H1 (cell line): ENCODE results near the gene ABCA6. TPM values are rescaled to one million over a fixed set of nuclear protein-coding genes. Genes with fewer than 3 reads are reported as not detected.

Experiments
- CTCF ChIA-PET: fragments of 300-600 bp; sonication (Branson Sonifier 250); formaldehyde crosslinking; loops from one replicate; lab custom pipeline; 2021; ENCODE audit not compliant: partially characterized antibody; lab: Charles Lee
- POLR2A ChIA-PET: fragments of 300-600 bp; sonication (Branson Sonifier 250); formaldehyde crosslinking; loops from one replicate; lab custom pipeline; 2021; ENCODE audit warnings: inconsistent platforms; ENCODE audit not compliant: partially characterized antibody; lab: Charles Lee
- DNase-seq, 2 experiments: peaks; one replicate each; pipeline versions ENCODE4 v3.0.0 to v3.0.0-alpha.2; 2010 to 2022; ENCODE audit warnings: low spot score in 2 of 2, low read depth in 1 of 2, mixed read lengths in 1 of 2
- FAIRE-seq: peaks from 2 replicates; lab custom pipeline; 2011; peaks lifted over from hg19 to GRCh38; lab: Jason Lieb, UNC
- H2AFZ ChIP-seq: 2 replicates; pipeline ENCODE4 v1.8.1; 2012; ENCODE audit warnings: low read length, inconsistent platforms
- H2AK5ac ChIP-seq: 2 replicates; pipeline ENCODE4 v1.6.1; 2013; ENCODE audit warnings: low read depth, low read length
- H2BK120ac ChIP-seq: replicated peaks from 2 replicates; pipeline ENCODE3; 2013; ENCODE audit warnings: low read depth, low read length, inconsistent platforms
- H2BK12ac ChIP-seq: 2 replicates; pipeline ENCODE4 v1.6.1; 2013; ENCODE audit warnings: low read depth, low read length
- H2BK15ac ChIP-seq: 2 replicates; pipeline ENCODE4 v1.6.1; 2013; ENCODE audit warnings: low read length
- H2BK20ac ChIP-seq: 2 replicates; pipeline ENCODE4 v1.6.1; 2013; ENCODE audit warnings: low read length
- H2BK5ac ChIP-seq: 2 replicates; pipeline ENCODE4 v1.6.1; 2013; ENCODE audit warnings: low read depth, low read length
- H3K14ac ChIP-seq: 2 replicates; pipeline ENCODE4 v1.6.1; 2013; ENCODE audit warnings: inconsistent platforms; ENCODE audit not compliant: insufficient read length
- H3K18ac ChIP-seq: 2 replicates; pipeline ENCODE4 v1.6.1; 2013; ENCODE audit warnings: low read length; ENCODE audit errors: extremely low read depth
- H3K23ac ChIP-seq: 2 replicates; pipeline ENCODE4 v1.6.1; 2013; ENCODE audit warnings: inconsistent platforms; ENCODE audit not compliant: insufficient read length
- H3K23me2 ChIP-seq: 2 replicates; pipeline ENCODE4 v1.6.1; 2013; ENCODE audit warnings: low read depth, low read length
- H3K27ac ChIP-seq: 2 replicates; pipeline ENCODE4 v1.6.1; 2011; ENCODE audit warnings: low read depth, low read length, inconsistent platforms
- H3K27me3 ChIP-seq, 4 experiments: replicated peaks in 1 of 4; 1 replicate in 1 of 4; 2 replicates in 3 of 4; pipeline versions ENCODE4 v1.6.1 to v1.8.1; 2011 to 2013; ENCODE audit warnings: low read length in 3 of 4, mild to moderate bottlenecking in 3 of 4, inconsistent platforms in 2 of 4, mixed read lengths in 2 of 4, moderate library complexity in 1 of 4; ENCODE audit not compliant: control insufficient read depth in 3 of 4, insufficient read depth in 3 of 4; ENCODE audit errors: extremely low read depth in 1 of 4
- H3K36me3 ChIP-seq, 4 experiments: 2 replicates each; pipeline versions ENCODE4 v1.6.1 to v1.8.1; 2011 to 2013; ENCODE audit warnings: mild to moderate bottlenecking in 4 of 4, low read length in 3 of 4, moderate library complexity in 2 of 4, control low read depth in 1 of 4, inconsistent platforms in 1 of 4; ENCODE audit not compliant: insufficient read depth in 4 of 4, control insufficient read depth in 2 of 4
- H3K4ac ChIP-seq: replicated peaks from 2 replicates; pipeline ENCODE3; 2013; ENCODE audit warnings: low read length, low read depth, mixed read lengths, inconsistent platforms; ENCODE audit not compliant: insufficient read length
- H3K4me1 ChIP-seq, 4 experiments: replicated peaks in 1 of 4; 1 replicate in 1 of 4; 2 replicates in 3 of 4; pipeline versions ENCODE4 v1.6.1 to v1.8.1; 2011 to 2013; ENCODE audit warnings: low read length in 3 of 4, inconsistent platforms in 2 of 4, mixed read lengths in 1 of 4; ENCODE audit not compliant: insufficient read depth in 4 of 4, control insufficient read depth in 3 of 4
- H3K4me2 ChIP-seq, 2 experiments: 2 replicates each; pipeline versions ENCODE4 v1.6.1 to v1.8.1; 2011 to 2013; ENCODE audit warnings: low read depth in 2 of 2, low read length in 2 of 2, control low read depth in 1 of 2, inconsistent platforms in 1 of 2, mild to moderate bottlenecking in 1 of 2; ENCODE audit not compliant: insufficient read depth in 1 of 2
- H3K4me3 ChIP-seq, 4 experiments: fragments of 200-600, 300-600 bp in 1 of 4; sonication (generic), shearing (Covaris generic), sonication (Bioruptor Twin) in 1 of 4; 2 replicates each; pipeline versions ENCODE4 v1.5.1 to v1.8.1; 2011 to 2016; ENCODE audit warnings: low read length in 4 of 4, low read depth in 3 of 4, control low read depth in 2 of 4, inconsistent platforms in 2 of 4, mild to moderate bottlenecking in 2 of 4, mixed read lengths in 1 of 4, moderate library complexity in 1 of 4; ENCODE audit not compliant: insufficient read depth in 2 of 4; ENCODE audit errors: extremely low read depth in 1 of 4
- H3K56ac ChIP-seq: replicated peaks from 2 replicates; pipeline ENCODE3; 2013; ENCODE audit warnings: low read depth, mild to moderate bottlenecking, mixed read lengths, low read length, inconsistent platforms; ENCODE audit not compliant: insufficient read length
- H3K79me1 ChIP-seq: 2 replicates; pipeline ENCODE4 v1.6.1; 2013; ENCODE audit warnings: low read depth, low read length, control low read depth
- H3K79me2 ChIP-seq, 2 experiments: 2 replicates each; pipeline versions ENCODE4 v1.6.1 to v1.8.1; 2012 to 2013; ENCODE audit warnings: low read length in 2 of 2, mild to moderate bottlenecking in 2 of 2, inconsistent platforms in 1 of 2; ENCODE audit not compliant: insufficient read depth in 2 of 2, control insufficient read depth in 1 of 2
- H3K9ac ChIP-seq, 4 experiments: replicated peaks in 1 of 4; 1 replicate in 1 of 4; 2 replicates in 3 of 4; pipeline versions ENCODE4 v1.6.1 to v1.8.1; 2011 to 2013; ENCODE audit warnings: low read depth in 3 of 4, low read length in 3 of 4, control low read depth in 2 of 4, mild to moderate bottlenecking in 2 of 4, moderate library complexity in 2 of 4, inconsistent platforms in 1 of 4; ENCODE audit errors: extremely low read depth in 1 of 4
- H3K9me3 ChIP-seq, 2 experiments: 2 replicates each; pipeline versions ENCODE4 v1.6.1 to v1.8.1; 2012 to 2013; ENCODE audit warnings: mild to moderate bottlenecking in 2 of 2, moderate library complexity in 2 of 2, control low read depth in 1 of 2, inconsistent platforms in 1 of 2, low read depth in 1 of 2, low read length in 1 of 2, mixed read lengths in 1 of 2; ENCODE audit not compliant: insufficient read depth in 2 of 2
- H4K20me1 ChIP-seq, 2 experiments: replicated peaks in 1 of 2; 2 replicates each; pipeline versions ENCODE3 to v1.8.1; 2011 to 2013; ENCODE audit warnings: inconsistent platforms in 2 of 2, low read length in 2 of 2, mild to moderate bottlenecking in 1 of 2; ENCODE audit not compliant: insufficient read depth in 2 of 2, control insufficient read depth in 1 of 2
- H4K5ac ChIP-seq: 2 replicates; pipeline ENCODE4 v1.6.1; 2013; ENCODE audit warnings: low read length, low read depth, mixed read lengths, inconsistent platforms; ENCODE audit not compliant: insufficient read length
- H4K8ac ChIP-seq: 2 replicates; pipeline ENCODE4 v1.8.0; 2013; ENCODE audit warnings: mild to moderate bottlenecking, moderate library complexity, low read length, inconsistent platforms; ENCODE audit not compliant: insufficient read depth; ENCODE audit errors: extremely low read depth
- H4K91ac ChIP-seq: replicated peaks from 2 replicates; pipeline ENCODE3; 2013; ENCODE audit warnings: low read length, mixed read lengths, inconsistent platforms; ENCODE audit not compliant: insufficient read length
- BRCA1 ChIP-seq: IDR thresholded peaks from 2 replicates; pipeline ENCODE4 v1.6.1; 2012; ENCODE audit warnings: low read depth, low read length, improper control_type of control experiment
- JUND ChIP-seq: IDR thresholded peaks from 2 replicates; pipeline ENCODE4 v1.6.1; 2011; ENCODE audit warnings: mild to moderate bottlenecking, improper control_type of control experiment, low read length
- MAFK ChIP-seq: IDR thresholded peaks from 2 replicates; pipeline ENCODE4 v1.6.1; 2012; ENCODE audit warnings: low read depth, mild to moderate bottlenecking, improper control_type of control experiment, low read length
- POLR2AphosphoS5 ChIP-seq: IDR thresholded peaks from 2 replicates; pipeline ENCODE4 v1.6.1; 2011; ENCODE audit warnings: low read depth, low read length
- RFX5 ChIP-seq: IDR thresholded peaks from 2 replicates; pipeline ENCODE4 v1.6.1; 2011; ENCODE audit warnings: low read depth, low read length, improper control_type of control experiment, borderline replicate concordance
- SAP30 ChIP-seq: fragments of 300-600 bp; sonication (generic); IDR thresholded peaks from 2 replicates; pipeline ENCODE4 v1.7.1; 2012; ENCODE audit warnings: low read length, moderate library complexity, mild to moderate bottlenecking, inconsistent platforms; ENCODE audit not compliant: insufficient read depth, insufficient replicate concordance
- SP4 ChIP-seq: IDR thresholded peaks from 2 replicates; pipeline ENCODE4 v1.6.1; 2012; ENCODE audit warnings: low read length, inconsistent platforms
- SRF ChIP-seq: IDR thresholded peaks from 2 replicates; pipeline ENCODE4 v1.6.1; 2011; ENCODE audit warnings: mild to moderate bottlenecking, low read depth, low read length, moderate library complexity
- USF2 ChIP-seq: IDR thresholded peaks from 2 replicates; pipeline ENCODE4 v1.6.1; 2011; ENCODE audit warnings: low read length, improper control_type of control experiment
- YY1 ChIP-seq: IDR thresholded peaks from 2 replicates; pipeline ENCODE4 v1.6.1; 2011; ENCODE audit warnings: low read depth, mild to moderate bottlenecking, low read length
- polyA plus RNA-seq, 7 experiments: library from polyadenylated mRNA; depleted of rRNA in 3 of 7; stranded (reverse) in 5 of 7; unstranded in 2 of 7; fragments of >200 nt in 5 of 7; fragments of 200-250 nt in 2 of 7; gene quantifications; 1 replicate in 5 of 7; 2 replicates in 1 of 7; 4 replicates in 1 of 7; pipeline versions ENCODE4 v1.2.1 to v1.2.3, GENCODE V29; 2011 to 2013; ENCODE audit warnings: missing spikeins in 2 of 7, mixed read lengths in 2 of 7
- total RNA-seq: library from RNA; stranded (reverse); fragmentation: NEBNext Ultra II Directional; extraction: Animal tissue kit (Norgen Biotek cat#: 25700); gene quantifications from 2 replicates; pipeline ENCODE4 v1.2.1, GENCODE V29; 2021

Gene ABCA6
- total and polyA plus RNA-seq, 2 of the 8 experiments (the other 6 are each of a cell fraction or from before 2014, with no cell fraction given): not detected

GRCh38 chr17:69078864-69079263 is 62.8 kb downstream of the ABCA6 start:
- no peaks in the 10 kb centered on the region for H3K79me1 ChIP-seq
- no peaks in the 10 kb centered on the region for H3K27me3 ChIP-seq
- H2BK12ac ChIP-seq: no peak overlapping the region
- FAIRE-seq (no peak), DNase-seq (no peak)
- H3K4me1 ChIP-seq: no peaks in the 10 kb centered on the region
- no peak overlapping the region for H3K27ac ChIP-seq
- POLR2A ChIA-PET: no interaction called here
- no peak overlapping the region for H3K14ac ChIP-seq
- H3K4ac ChIP-seq: no peak overlapping the region
- no peaks in the 10 kb centered on the region for H4K20me1 ChIP-seq
- H3K4me3 ChIP-seq: no peak overlapping the region
- no peak overlapping the region for H2BK15ac ChIP-seq
- H4K5ac ChIP-seq: no peak overlapping the region
- no peak overlapping the region for H2BK20ac ChIP-seq
- H4K8ac ChIP-seq: no peak overlapping the region
- H2BK120ac ChIP-seq: no peak overlapping the region
- no peaks in the 10 kb centered on the region for H3K23me2 ChIP-seq
- no peaks in the 10 kb centered on the region for H3K79me2 ChIP-seq
- no peaks in the 10 kb centered on the region for H3K36me3 ChIP-seq
- no peak overlapping the region for H3K56ac ChIP-seq
- H2BK5ac ChIP-seq: no peak overlapping the region
- H3K23ac ChIP-seq: no peak overlapping the region
- no peak for TF ChIP-seq RFX5
- TF ChIP-seq USF2: no peak
- TF ChIP-seq SRF: no peak
- no peak for TF ChIP-seq YY1
- no peak for TF ChIP-seq BRCA1
- TF ChIP-seq POLR2AphosphoS5: no peak
- no peak for TF ChIP-seq SAP30
- TF ChIP-seq MAFK: no peak
- no peak for TF ChIP-seq JUND
- TF ChIP-seq SP4: no peak
- H2AK5ac ChIP-seq: no peak overlapping the region
- no peak overlapping the region for H3K9ac ChIP-seq
- H3K18ac ChIP-seq: no peak overlapping the region
- no peak overlapping the region for H3K4me2 ChIP-seq
- H4K91ac ChIP-seq: no peak overlapping the region
- peaks cover 7 to 9% of the 10 kb centered on the region in 2 experiments; a peak in 3 of 4 replicates for H3K9me3 ChIP-seq
- H2AFZ ChIP-seq: no peak overlapping the region
- CTCF ChIA-PET: no interaction called here
